ENCODE data around the gene CRX.
A peak's percentile ranks its signal among the peaks of the same experiment; 100 is the strongest.

- TF ChIP-seq CTCF (IDR thresholded peaks at IDR 0.05) (peak in 3 of 4 experiments; percentile 14 to 54 (median 22)), POLR2A (IDR thresholded peaks at IDR 0.05) (no peak), POLR2AphosphoS5 (IDR thresholded peaks at IDR 0.05) (no peak)
Measured at GRCh38 chr19:47813304-47813994, 8.3 kb upstream of the CRX start.

All from prostate gland (tissue), 2 donors.